ENCODE data around the gene ZCCHC7.

GRCh38 chr9:37266630-37267029 is 146.3 kb downstream of the ZCCHC7 start:
- TF ChIP-seq, protein P1, sequence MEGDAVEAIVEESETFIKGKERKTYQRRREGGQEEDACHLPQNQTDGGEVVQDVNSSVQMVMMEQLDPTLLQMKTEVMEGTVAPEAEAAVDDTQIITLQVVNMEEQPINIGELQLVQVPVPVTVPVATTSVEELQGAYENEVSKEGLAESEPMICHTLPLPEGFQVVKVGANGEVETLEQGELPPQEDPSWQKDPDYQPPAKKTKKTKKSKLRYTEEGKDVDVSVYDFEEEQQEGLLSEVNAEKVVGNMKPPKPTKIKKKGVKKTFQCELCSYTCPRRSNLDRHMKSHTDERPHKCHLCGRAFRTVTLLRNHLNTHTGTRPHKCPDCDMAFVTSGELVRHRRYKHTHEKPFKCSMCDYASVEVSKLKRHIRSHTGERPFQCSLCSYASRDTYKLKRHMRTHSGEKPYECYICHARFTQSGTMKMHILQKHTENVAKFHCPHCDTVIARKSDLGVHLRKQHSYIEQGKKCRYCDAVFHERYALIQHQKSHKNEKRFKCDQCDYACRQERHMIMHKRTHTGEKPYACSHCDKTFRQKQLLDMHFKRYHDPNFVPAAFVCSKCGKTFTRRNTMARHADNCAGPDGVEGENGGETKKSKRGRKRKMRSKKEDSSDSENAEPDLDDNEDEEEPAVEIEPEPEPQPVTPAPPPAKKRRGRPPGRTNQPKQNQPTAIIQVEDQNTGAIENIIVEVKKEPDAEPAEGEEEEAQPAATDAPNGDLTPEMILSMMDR (IDR thresholded peaks at IDR 0.05; ENCODE audit: low read depth, low read length, missing input control): no peak
- TF ChIP-seq GABPA (IDR thresholded peaks at IDR 0.05 in 1 of 2, conservative IDR thresholded peaks at IDR 0.05 in 1 of 2): no peak
- no peak for TF ChIP-seq YY1 (IDR thresholded peaks at IDR 0.05)
